ENCODE data around the gene DHX16.

Gene DHX16

DNA sequence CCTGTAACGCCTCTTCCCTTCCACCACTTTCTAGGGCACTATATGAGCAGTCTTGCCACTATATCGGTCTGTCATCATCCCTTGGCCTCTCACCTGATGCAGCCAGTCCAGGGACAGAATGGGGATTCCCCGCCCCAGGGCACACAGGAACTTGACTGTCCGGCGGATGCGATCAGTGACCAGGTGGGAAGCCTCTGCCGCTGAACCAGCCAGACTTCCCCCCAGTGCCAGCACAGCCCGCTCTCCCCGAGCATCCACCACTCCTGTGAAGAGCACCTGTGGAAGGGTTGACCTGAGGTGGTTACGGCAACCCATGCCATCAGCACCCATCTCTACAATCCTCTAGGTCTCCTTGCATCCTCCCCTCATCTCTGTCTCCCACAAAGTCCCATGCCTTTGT, 30.2 kb upstream of the DHX16 start:
- no peak for DNase-seq
- in situ Hi-C loops (cut with HindIII; ENCODE audit: low pct_ligation_motif_present, low pct_unique_long_range_greater_than_20kb, low sequenced_read_pairs) = no loop called here

- in situ Hi-C loops (cut with HindIII; ENCODE audit: low pct_ligation_motif_present, low pct_unique_long_range_greater_than_20kb, low sequenced_read_pairs) = no loop called here
- DNase-seq = no peak
These were observed 27.5 kb upstream of the DHX16 start for GRCh38 chr6:30700340-30700739.

GRCh38 chr6:30696432-30696831, 23.6 kb upstream of the DHX16 start:
- in situ Hi-C loops (cut with HindIII; ENCODE audit: low pct_ligation_motif_present, low pct_unique_long_range_greater_than_20kb, low sequenced_read_pairs) = no loop called here
- DNase-seq = no peak

DNA sequence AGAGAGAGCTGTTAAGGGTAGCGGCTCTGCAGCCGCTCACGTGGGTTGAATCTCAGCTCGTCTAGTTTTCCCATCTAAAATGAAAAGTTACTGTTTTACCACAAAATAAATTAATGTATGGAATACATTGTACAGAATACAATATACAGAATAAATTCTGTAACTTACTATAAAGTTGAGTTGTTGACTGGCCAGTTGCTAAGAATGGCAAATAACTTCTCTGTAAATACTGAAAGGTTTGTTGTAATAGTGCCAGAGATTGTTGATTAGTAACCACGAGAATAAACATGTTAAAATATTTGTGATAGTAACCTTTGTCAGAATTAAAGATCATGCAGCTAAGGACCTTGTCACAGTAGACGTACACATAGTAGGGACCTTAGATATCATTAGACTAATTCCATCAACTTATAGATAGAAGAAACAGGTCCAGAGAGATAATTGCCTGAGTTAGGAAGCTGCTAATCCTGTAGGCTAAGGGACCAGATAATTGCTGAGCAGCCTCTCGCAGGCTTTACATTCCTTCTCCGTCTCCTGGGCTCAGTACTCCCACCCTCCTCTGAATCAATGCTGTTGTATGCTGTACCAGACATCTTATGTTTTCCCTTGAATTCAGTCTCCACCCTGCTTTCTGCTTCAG, 18.5 kb upstream of the DHX16 start:
- in situ Hi-C loops (cut with HindIII; ENCODE audit: low pct_ligation_motif_present, low pct_unique_long_range_greater_than_20kb, low sequenced_read_pairs) = no loop called here
- no peak for DNase-seq

DNA sequence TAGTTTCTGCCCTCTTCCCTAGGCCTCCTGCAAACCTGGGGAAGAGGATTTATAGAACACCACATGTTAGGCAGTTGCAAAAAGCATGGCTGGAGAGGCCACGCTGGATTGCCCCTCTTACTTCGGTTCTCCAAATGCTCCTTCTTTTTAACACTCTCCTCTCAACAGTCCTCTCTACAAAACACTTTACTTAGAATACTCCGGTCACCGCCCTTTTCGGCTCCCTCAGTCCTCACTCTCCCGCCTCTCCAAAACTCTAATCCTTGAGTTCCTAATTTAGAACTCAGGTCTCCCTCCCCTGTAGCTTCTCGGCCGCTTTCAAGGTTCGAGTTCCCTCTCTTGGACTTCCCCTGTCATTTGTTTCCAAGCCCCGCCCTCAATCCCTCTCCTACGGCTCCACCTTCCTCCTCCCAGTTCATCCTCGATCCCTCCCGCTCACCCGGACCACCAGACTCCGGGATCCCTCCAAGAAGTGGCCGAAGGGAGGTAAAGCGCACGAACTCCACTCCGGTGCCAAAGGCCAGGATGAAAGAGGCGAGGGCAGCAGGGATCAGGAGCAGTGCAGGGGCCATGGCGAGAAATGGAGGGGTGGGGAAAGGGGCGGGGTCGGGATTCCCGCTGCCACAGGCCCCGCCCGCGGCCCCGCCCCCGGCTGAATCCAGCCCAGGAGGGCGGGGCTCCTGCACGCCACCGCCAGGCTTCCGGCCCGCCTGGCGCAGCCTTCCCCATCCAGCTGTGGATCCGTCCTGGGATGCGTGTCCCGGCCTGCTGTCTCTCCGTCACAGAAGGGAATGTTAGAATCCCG, 17.8 kb upstream of the DHX16 start, which contains the start of gene NRM:
Gene NRM, minus strand, starts transcription at position 582 of the 805 bp plus-strand sequence. Its CDS starts 10 bp downstream, at position 572.
- DNase-seq = peak; percentile 77
- in situ Hi-C loops (cut with HindIII; ENCODE audit: low pct_ligation_motif_present, low pct_unique_long_range_greater_than_20kb, low sequenced_read_pairs) = no loop called here

DNA sequence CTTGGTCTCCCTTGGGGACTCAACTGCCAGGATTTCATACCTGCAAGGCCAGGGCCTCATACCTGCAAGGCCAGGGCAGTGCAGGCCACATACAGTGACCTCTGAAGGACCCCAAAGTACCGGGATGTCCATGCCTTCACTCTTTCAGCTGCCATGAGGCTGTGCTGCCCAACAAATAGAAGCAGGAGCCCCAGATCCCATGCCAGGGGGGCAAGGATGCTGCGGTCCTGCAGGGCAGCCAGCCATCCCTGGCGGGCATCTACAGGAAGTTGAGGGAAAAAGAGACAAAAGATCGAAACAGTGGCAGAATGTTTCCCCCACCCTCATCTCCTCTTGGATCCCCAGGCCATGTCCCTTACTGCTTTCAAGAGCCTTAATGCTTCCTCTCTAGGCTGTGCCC, 17.2 kb upstream of the DHX16 start:
- in situ Hi-C loops (cut with HindIII; ENCODE audit: low pct_ligation_motif_present, low pct_unique_long_range_greater_than_20kb, low sequenced_read_pairs) = no loop called here
- no peak for DNase-seq

GRCh38 chr6:30689022-30689865, 16.4 kb upstream of the DHX16 start:
- in situ Hi-C loops (cut with HindIII; ENCODE audit: low pct_ligation_motif_present, low pct_unique_long_range_greater_than_20kb, low sequenced_read_pairs) = no loop called here
- no peak for DNase-seq

DNA sequence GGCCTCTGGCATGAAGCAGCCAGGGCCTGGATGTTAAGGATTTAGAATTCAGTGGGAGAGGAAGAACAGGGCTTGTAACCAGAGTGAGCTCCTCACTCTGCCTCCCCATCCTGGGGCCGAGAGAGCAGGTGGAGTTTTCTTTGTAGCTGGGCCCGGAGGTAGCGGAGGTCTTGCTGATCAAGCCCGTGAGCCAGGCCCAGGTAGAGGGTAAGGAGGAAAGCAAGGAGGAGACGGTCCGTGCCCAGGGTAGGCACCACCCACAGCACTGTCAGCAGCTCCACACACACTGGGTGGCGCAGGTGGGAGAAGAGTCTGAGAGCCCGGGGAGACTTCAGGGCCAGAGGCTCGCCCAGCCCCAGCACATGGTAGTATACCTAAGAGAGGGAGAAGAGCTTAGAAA, 15.8 kb upstream of the DHX16 start:
- in situ Hi-C loops (cut with HindIII; ENCODE audit: low pct_ligation_motif_present, low pct_unique_long_range_greater_than_20kb, low sequenced_read_pairs) = no loop called here
- DNase-seq = no peak

DNA sequence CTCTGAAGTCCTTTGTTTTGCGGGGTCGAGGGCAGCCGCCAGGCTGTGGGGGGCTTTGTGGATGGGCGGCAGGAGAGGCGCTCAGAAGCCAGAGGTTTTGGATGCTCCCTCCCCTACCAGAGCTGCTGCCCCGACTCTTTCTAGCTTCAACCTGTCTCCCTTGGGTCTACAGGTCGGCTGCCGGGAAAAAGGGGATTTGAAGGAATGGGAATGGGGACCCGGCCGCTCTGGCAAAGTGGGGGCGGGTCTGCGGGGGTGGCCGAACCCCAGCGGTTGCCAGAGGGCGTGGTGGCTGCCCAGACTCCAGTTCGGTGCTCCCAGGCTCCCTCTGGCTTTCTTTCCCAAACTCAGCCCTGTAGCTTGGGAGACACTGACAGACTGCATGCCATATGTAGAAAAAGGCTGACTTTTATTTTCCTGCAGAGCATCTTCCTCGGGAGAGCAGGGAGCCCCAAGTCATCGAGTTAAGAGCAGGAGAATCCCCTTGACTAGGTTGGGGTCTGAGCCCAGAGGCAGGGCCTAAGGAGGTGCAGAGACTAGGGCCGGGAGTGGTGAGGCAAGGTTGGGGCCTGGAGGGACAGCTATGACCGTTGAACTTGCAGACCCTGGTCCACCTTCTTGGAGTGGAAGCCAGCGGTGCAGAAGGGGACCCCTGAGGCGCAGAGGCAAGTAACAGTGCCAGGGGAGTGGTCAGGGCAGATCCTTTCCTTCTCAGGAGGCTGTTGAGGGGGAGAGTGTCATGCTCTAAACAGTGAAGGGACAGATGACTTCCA, 15.0 kb upstream of the DHX16 start:
- in situ Hi-C loops (cut with HindIII; ENCODE audit: low pct_ligation_motif_present, low pct_unique_long_range_greater_than_20kb, low sequenced_read_pairs) = no loop called here
- DNase-seq = peak; percentile 27

DNA sequence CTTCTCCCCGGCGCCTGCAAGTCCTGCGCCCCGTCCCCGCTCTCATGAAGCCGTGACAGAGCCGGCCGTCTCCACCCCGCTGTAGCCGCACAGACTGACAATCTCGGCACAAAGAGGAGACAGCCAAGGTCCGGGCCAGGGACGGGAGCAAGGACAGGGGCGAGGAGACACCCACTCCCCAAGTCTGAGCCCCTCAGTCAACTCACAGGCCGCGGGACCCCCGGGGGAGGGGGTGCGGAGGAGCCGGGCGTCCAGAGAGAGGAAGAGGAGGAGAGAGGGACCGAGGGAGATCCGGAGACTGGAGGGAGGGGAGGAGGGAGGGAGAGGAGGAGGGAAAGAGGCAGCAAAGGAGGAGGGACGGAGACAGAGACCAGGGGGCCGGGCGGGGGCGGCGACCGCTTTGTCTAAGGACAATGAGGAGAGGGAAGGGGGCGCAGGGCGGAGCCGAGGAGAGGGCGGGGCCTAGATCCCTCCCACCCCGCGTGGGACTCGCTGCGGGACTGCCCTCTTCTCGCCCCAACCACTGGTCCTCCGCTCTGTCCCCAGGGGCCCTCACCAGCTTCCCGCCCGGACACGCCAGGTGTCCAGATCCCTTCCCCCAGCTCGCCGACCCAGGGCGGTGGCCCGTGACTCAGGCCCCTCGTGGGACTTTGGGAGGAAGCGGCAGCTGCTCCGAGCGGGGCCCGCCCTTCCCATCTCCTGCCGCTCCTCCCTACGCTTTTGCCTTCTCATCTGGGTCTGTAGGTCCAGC, 14.3 kb upstream of the DHX16 start:
- in situ Hi-C loops (cut with HindIII; ENCODE audit: low pct_ligation_motif_present, low pct_unique_long_range_greater_than_20kb, low sequenced_read_pairs) = no loop called here

GRCh38 chr6:30686009-30686907, 13.5 kb upstream of the DHX16 start, which contains the start of gene PPP1R18:
PPP1R18 (minus strand) TSS chr6:30686645; CDS start chr6:30686018, 627 bp downstream.
- peak; percentile 64 for DNase-seq
- in situ Hi-C loops (cut with HindIII; ENCODE audit: low pct_ligation_motif_present, low pct_unique_long_range_greater_than_20kb, low sequenced_read_pairs) = no loop called here

More for the DNA sequence above, 14.3 kb upstream of the DHX16 start:
- peak; percentile 90 for DNase-seq

DNA sequence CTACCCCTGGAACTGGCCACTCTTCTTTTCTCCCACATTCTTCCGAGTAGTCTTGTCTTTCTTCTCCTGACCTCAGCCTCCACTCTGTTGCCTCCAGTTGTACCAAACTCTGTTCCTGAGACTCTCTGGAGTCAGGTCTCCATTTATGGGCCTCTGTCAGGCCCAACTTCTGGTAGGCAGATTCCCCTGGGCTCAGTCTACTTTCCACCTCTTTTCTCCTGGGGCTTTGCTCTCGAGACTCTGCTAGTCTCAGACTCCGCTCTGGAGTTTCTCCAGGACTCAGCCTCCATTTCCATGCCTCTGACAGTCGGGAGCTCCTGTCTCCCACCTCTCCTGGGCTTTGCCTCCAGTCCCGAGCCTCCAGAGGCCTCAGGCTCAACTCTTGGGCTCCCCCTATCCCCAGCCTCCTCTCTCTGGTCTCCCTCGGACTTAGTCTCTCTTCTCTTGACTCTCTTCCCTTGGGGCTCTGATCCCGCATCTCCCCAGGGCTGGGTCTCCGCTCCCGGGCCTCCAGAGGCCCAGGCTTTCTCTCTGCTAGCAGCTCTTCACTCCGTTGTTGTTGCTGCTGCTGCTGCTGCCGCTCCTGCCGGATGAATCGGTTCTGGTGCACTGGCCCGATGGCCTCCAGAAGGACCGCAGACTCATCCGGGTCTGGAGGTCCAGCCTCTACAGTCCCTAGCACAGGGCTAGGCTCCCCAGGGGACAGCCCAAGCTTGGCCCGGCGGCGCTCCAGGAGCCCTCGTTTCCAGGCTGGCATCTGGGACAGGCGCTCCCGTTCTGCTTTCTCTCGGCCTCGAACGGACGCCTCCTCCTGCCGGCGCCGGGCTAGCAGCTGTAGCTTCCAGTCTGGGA, 12.6 kb upstream of the DHX16 start:
- peak; percentile 47 for DNase-seq

GRCh38 chr6:30684386-30685156, 11.8 kb upstream of the DHX16 start:
- peak; percentile 37 for DNase-seq
- in situ Hi-C loops (cut with HindIII; ENCODE audit: low pct_ligation_motif_present, low pct_unique_long_range_greater_than_20kb, low sequenced_read_pairs) = no loop called here

More for the DNA sequence above, 12.6 kb upstream of the DHX16 start:
- in situ Hi-C loops (cut with HindIII; ENCODE audit: low pct_ligation_motif_present, low pct_unique_long_range_greater_than_20kb, low sequenced_read_pairs) = no loop called here

GRCh38 chr6:30683980-30684338, 11.2 kb upstream of the DHX16 start:
- in situ Hi-C loops (cut with HindIII; ENCODE audit: low pct_ligation_motif_present, low pct_unique_long_range_greater_than_20kb, low sequenced_read_pairs) = no loop called here
- DNase-seq = no peak

DNA sequence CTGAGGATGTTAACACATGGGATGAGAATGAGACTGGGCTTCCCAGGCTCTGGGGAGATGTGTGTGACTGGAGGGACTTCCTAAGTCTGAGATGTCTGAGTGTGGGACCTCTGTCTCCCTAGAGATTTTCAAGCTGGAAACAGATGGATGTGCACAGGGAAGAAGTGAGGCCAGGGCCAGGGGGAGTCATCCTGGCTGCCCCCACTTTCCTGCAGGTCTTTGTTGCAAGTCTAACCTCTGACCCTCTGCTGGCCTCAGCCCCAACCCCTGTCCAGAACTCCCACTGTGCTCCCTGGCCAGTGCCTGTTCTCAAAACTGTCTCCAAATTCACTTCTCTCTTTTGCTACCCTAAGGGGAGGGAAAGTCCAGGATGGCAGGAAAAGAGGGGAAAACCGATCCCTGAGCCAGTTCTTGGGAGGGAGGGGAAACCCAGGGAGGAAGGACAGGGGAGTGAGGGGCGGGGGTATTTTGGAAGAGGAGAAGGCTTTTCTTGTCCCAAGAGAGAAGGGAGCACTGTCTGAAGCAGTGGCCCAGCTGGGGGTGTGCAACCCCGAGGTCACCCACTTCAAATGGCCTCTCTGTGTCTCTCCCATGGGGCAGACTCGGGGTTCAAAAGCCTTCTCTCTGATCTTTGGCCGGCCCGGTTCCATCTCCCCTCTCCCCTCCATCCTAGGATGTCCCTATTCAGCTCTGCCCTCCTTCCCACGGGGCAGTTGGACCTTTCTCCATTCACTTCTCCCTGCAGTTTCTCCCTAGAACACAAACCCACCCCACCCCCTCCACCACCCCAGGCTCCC, 10.6 kb upstream of the DHX16 start:
- no peak for DNase-seq
- in situ Hi-C loops (cut with HindIII; ENCODE audit: low pct_ligation_motif_present, low pct_unique_long_range_greater_than_20kb, low sequenced_read_pairs) = no loop called here

Measured in ACHN (cell line).